Nephron (organoid): ENCODE measurements around the gene CCDC106.

Source experiments
- H3K27ac Mint-ChIP-seq, 3 experiments: 2 replicates each; pipeline ENCODE4 v1.8.0; 2020; ENCODE audit warnings: mixed read lengths in 3 of 3, mild to moderate bottlenecking in 2 of 3, moderate library complexity in 1 of 3
- H3K27me3 Mint-ChIP-seq: 2 replicates; pipeline ENCODE4 v1.8.0; 2021; ENCODE audit warnings: low read depth, mild to moderate bottlenecking, moderate library complexity, mixed read lengths
- H3K36me3 Mint-ChIP-seq: 2 replicates; pipeline ENCODE4 v1.8.0; 2020; ENCODE audit warnings: low read depth, mixed read lengths
- H3K4me1 Mint-ChIP-seq: 2 replicates; pipeline ENCODE4 v1.8.0; 2020; ENCODE audit warnings: mixed read lengths
- H3K4me3 Mint-ChIP-seq, 3 experiments: 2 replicates each; pipeline ENCODE4 v1.8.0; 2020; ENCODE audit warnings: mild to moderate bottlenecking in 3 of 3, mixed read lengths in 3 of 3, moderate library complexity in 2 of 3
- H3K9me3 Mint-ChIP-seq: 2 replicates; pipeline ENCODE4 v1.8.0; 2020; ENCODE audit warnings: mixed read lengths
- TF ChIP-seq, protein P1 (sequence below), 3 experiments: fragments of 200-600 bp; sonication (generic); IDR thresholded peaks; one replicate each; pipeline ENCODE4 v1.5.0; 2021; ENCODE audit warnings: antibody characterized with exemption in 3 of 3; ENCODE audit not compliant: unreplicated experiment in 3 of 3

Gene CCDC106

DNA sequence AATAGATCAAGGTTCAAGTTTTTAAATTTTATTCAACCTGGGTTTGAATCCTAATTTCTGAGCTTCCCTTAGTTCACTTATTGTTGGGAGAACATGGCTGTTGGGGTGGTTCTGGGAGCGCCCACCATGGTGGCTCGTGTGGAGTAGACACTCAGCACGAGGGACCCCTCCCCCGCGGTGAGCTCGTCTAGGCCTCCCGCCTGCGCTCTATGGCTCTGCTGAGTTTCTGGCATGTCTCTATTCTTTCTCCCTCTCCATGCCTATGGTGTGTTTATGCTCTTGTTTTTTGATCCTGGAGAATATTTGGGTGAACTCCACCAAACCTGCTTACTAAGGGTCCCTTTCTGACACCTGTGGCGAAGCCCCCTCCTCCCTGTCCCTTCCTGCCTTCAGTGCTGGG lies 25.5 kb downstream of the CCDC106 start:
- Mint-ChIP-seq H3K4me1 (peaks cover 44% of the 10 kb centered on the region), H3K4me3 (peak overlapping the region; percentile 41 to 73 (median 44)), H3K27me3 (no peaks in the 10 kb centered on the region), H3K9me3 (no peaks in the 10 kb centered on the region), H3K36me3 (peaks cover 48% of the 10 kb centered on the region), H3K27ac (peak overlapping the region; percentile 10 to 63 (median 27))
- TF ChIP-seq, protein P1, sequence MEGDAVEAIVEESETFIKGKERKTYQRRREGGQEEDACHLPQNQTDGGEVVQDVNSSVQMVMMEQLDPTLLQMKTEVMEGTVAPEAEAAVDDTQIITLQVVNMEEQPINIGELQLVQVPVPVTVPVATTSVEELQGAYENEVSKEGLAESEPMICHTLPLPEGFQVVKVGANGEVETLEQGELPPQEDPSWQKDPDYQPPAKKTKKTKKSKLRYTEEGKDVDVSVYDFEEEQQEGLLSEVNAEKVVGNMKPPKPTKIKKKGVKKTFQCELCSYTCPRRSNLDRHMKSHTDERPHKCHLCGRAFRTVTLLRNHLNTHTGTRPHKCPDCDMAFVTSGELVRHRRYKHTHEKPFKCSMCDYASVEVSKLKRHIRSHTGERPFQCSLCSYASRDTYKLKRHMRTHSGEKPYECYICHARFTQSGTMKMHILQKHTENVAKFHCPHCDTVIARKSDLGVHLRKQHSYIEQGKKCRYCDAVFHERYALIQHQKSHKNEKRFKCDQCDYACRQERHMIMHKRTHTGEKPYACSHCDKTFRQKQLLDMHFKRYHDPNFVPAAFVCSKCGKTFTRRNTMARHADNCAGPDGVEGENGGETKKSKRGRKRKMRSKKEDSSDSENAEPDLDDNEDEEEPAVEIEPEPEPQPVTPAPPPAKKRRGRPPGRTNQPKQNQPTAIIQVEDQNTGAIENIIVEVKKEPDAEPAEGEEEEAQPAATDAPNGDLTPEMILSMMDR (IDR thresholded peaks at IDR 0.05; ENCODE audit: unreplicated experiment in 3 of 3), result no peak

DNA sequence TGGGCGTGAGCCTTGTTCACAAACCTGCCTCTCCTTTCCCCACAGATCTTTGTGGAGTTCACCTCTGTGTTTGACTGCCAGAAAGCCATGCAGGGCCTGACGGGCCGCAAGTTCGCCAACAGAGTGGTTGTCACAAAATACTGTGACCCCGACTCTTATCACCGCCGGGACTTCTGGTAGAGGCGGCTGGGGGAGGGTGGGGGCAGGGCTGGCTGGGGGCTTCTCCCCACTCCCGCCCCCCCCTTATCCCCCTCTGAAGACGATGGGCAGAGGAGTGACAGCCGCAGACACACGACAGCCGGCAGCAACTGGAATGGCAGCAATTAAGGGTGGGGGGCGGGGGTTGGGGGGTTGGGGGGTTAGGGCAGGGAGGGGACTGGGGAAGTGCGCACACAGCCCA lies 25.9 kb downstream of the CCDC106 start:
- peaks cover 44% of the 10 kb centered on the region for H3K4me1 Mint-ChIP-seq
- H3K36me3 Mint-ChIP-seq, result peaks cover 52% of the 10 kb centered on the region
- TF ChIP-seq, protein P1 (IDR thresholded peaks at IDR 0.05; ENCODE audit: unreplicated experiment in 3 of 3), result no peak
- H3K27ac Mint-ChIP-seq, result peak overlapping the region; percentile 10 to 63 (median 27)
- H3K9me3 Mint-ChIP-seq, result no peaks in the 10 kb centered on the region
- peak overlapping the region; percentile 41 to 73 (median 44) for H3K4me3 Mint-ChIP-seq
- H3K27me3 Mint-ChIP-seq, result no peaks in the 10 kb centered on the region

DNA sequence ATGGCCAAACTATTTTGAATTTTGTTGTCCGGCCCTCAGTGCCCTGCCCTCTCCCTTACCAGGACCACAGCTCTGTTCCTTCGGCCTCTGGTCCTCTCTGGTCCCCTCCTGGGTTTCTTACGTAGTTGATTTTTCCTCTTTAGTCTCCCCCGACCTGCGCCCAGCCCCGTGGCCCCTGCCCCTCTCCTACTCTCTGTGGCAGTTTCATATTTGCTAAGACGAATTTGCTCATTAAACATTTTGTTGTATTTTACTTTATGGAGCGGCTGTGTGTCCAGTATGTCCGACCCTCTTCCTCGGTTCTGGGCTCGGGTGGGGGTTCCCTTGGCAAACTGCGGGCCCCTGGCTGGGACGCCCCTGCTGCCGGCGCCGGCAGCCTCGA lies 26.4 kb downstream of the CCDC106 start:
- Mint-ChIP-seq H3K27me3 (no peaks in the 10 kb centered on the region), H3K4me1 (peaks cover 44% of the 10 kb centered on the region), H3K4me3 (peak overlapping the region; percentile 73 to 82 (median 79)), H3K27ac (peak overlapping the region in 2 of 3 experiments; percentile 65 to 68), H3K9me3 (no peaks in the 10 kb centered on the region), H3K36me3 (peaks cover 52% of the 10 kb centered on the region)
- TF ChIP-seq, protein P1 (IDR thresholded peaks at IDR 0.05; ENCODE audit: unreplicated experiment in 3 of 3), result no peak

DNA sequence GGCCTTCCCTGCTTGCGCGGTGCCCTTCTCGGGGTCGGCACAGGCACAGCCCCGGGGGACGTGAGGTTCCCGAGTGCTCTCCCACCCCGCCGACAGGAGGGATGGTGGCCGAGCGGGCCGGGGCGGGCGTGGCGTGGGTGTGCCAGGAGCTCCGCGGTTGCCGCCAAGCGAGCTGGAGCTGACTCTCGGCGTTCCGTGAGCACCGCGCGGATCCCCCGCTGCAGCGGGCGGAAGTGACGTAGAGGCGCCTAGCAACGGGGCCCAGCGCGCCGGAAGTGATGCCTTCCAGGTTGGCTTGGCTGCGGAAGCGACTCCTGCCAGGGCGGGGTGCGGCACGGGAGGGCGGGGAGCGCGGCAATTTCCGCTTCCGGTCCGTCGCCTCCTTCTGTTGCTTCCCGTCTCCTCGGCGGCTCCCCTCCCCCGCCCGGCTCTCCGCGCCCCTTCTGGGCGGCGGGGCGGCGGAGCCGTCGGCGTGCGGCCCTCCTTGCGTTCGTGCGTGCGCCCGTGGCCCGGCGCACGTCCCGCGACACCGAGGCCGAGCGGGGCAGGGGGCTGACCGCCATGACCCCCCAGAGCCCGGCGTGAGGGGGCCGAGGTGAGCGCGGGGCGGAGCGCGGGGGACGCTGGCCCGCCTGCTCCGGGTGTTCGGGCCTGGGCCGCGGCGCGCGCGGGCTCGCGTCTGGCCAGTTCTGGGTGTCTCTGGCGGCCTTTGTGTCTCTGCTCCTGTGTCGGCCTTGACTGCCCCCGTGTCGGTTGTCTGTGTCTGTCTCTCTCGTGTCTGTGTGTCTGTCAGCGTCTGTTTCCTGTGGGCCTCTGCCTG lies 27.0 kb downstream of the CCDC106 start, which contains the start of gene EPN1:
Gene EPN1, plus strand, starts transcription at position 386 of the 820 bp plus-strand sequence. CDS start 3,402 bp downstream, outside the sequence.
- H3K4me1 Mint-ChIP-seq, result peaks cover 44% of the 10 kb centered on the region

DNA sequence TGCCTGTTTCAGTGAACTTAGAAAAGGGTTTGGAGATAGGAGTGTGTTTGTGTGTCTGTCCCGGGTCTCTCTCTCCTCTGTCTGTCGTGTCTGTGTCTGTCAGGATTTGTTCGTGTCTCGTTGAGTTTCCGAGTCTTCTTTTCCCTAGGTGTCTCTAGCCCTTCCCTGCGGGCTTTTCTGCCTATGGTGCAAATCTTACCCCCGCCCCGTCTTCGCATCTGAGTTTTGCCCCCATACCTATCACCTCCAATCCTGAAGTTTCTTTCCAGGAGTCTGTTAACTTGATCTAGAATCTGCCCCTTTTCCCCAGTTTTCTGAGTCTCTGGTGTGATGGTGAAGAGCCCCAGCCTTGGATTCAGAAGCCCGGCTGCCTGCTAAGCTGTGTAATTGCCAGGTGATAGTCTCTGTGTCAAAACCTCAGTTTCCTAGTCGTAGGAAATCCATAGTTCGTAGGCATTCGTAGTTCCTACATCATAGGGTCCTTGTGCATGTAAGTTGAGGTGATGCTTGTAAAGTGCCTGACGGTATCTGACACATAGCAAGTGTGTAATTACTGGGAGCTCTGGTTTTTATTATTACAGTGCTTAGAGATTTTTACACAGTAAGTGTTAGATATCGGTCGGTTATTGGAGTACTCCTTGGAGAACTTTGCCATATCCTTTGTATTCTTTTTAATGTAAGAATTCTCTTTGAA lies 27.8 kb downstream of the CCDC106 start:
- Mint-ChIP-seq H3K4me3 (peak overlapping the region; percentile 95 to 98 (median 97)), H3K4me1 (peaks cover 44% of the 10 kb centered on the region), H3K27me3 (no peaks in the 10 kb centered on the region), H3K9me3 (no peaks in the 10 kb centered on the region), H3K36me3 (peaks cover 53% of the 10 kb centered on the region), H3K27ac (peak overlapping the region; percentile 69 to 94 (median 92))
- TF ChIP-seq, protein P1 (IDR thresholded peaks at IDR 0.05; ENCODE audit: unreplicated experiment in 3 of 3), result no peak

More for the DNA sequence above, 27.0 kb downstream of the CCDC106 start, which contains the start of gene EPN1:
- Mint-ChIP-seq H3K4me3 (peak within 1 kb of the TSS; percentile 95 to 98 (median 97)), H3K27ac (peak within 1 kb of the TSS; percentile 69 to 94 (median 92)), H3K27me3 (no peaks in the 10 kb centered on the region), H3K9me3 (no peaks in the 10 kb centered on the region), H3K36me3 (peaks cover 54% of the 10 kb centered on the region)
- TF ChIP-seq, protein P1 (IDR thresholded peaks at IDR 0.05; ENCODE audit: unreplicated experiment in 3 of 3), result no peak
